GM19397 (cell line): ENCODE measurements around the gene LOC128125822.

Source experiments
- ATAC-seq: cut with Tn5 transposase; IDR thresholded peaks from one replicate; pipeline ENCODE4 v1.9.1; 2021; ENCODE audit warnings: mild to moderate bottlenecking, moderate library complexity; ENCODE audit not compliant: unreplicated experiment

Gene LOC128125822

DNA sequence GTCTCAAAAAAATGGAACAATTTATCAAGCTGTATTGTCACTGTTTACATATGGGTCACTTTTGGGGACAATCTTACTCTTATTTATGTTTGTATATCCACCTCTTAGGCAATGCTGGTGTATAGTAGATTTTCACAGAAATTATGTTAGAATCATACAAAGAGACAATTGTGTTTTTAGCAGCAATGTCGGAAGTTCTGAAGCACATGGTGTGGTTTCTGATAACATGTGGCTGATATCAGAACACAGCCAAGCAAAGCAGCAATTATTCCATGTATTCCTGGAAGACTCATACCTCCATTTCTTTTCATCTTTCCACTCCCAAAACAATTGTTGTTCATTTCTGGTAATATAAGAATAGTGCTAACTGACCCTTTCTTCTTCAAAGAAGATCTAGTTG is 17.5 kb upstream of the LOC128125822 start:
- no peak for ATAC-seq

- no peak for ATAC-seq
Observed at GRCh38 chr6:63556369-63556768, 15.9 kb upstream of the LOC128125822 start.

GRCh38 chr6:63558278-63558677 is 14.0 kb upstream of the LOC128125822 start:
- no peak for ATAC-seq

- ATAC-seq = no peak
Observed at GRCh38 chr6:63560801-63561287, 11.4 kb upstream of the LOC128125822 start.

- ATAC-seq = no peak
Observed at GRCh38 chr6:63561288-63561687, 11.0 kb upstream of the LOC128125822 start.

GRCh38 chr6:63563235-63563634 is 9.0 kb upstream of the LOC128125822 start:
- no peak for ATAC-seq

DNA sequence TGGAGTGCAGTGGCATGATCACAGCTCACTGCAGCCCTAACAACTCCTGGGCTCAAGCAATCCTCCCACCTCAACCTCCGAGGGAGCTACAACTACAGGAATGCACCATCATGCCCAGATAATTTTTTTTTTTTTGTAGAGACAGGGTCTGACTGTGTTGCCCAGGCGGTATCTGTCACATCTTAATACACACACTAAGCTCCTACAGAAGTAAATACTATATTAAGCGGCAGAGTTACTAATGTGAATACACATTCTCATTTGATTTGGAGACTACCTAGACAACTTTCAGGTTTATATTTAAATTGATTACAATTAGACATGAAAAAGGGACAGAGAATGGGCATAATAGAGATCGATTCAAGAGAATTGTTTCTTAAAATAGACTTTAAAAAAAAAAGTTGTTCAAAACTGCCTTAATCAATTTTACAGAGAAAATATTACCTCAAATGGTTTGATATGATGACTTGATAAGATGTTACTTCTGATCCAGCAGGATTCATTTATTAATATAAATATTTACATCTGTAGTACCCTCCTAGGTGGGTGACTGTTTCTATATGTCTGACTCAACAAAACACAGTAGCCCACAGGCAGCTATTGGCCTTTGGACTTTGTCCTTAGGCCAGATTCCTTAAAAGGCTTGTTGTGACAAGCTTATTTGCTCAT is 7.1 kb upstream of the LOC128125822 start:
- ATAC-seq = no peak

- ATAC-seq = no peak
Observed at GRCh38 chr6:63565727-63566596, 6.3 kb upstream of the LOC128125822 start.

DNA sequence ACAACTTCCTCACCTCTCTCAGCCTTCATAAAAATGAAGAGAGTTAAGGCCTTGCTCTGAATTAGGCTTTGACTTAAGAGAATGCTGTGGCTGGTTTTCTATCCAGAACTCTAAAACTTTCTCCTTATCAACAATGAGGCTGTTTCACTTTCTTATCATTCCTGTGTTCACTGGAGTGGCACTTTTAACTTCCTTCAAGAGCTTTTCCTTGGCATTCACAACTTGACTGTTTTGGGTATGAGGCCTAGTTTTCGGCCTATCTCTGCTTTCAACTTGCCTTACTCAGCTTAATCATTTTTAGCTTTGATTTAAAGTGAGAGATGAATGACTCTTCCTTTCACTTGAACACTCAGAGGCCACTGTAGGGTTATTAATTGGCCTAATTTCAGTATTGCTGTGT is 4.3 kb upstream of the LOC128125822 start:
- ATAC-seq = no peak

- peak; percentile 2 for ATAC-seq
Observed at GRCh38 chr6:63571361-63572043, 778 bp upstream of the LOC128125822 start.

GRCh38 chr6:63572747-63573075 is 431 bp downstream of the LOC128125822 start:
- peak; percentile 1 for ATAC-seq

DNA sequence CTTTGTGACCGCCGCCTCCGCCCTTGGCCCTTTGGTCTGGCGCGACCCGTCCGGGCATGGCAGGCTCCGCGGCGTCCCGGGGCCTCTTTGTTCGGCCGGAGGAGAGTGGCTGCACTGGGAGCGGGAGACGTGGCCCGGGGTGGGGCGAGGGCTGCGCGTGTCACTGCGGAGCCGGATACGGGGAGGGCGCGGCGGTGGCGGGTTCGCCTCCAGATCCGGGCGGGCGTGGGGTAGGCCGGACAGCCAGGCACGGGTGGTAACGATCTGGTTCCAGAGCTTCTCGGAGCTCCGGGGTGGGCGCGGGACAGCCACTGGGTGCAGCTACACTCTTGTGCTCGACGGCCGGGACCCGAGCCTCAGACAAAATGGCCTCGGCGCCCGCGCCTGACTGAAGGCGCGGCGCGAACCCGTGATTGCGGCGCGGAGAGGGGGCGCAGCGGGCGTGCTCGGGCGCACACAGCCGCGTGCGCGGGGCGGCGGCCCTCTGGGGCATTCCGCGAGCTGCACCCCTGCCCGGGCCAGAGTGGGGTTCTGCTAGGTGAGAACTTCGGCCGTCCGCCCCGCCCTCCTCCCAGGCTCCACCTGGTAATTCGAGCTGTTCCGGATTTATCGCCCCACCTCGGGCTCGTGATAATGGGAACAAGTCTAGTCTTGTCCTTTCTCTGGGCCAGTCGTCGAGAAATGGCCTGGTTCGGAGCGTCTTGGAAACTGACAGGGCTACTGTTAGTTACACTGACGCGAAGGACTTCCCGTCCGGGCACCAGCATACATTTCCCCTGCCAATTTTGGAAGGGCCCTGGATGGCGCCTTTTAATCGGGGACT is 1.0 kb downstream of the LOC128125822 start:
- peak; percentile 41 for ATAC-seq

DNA sequence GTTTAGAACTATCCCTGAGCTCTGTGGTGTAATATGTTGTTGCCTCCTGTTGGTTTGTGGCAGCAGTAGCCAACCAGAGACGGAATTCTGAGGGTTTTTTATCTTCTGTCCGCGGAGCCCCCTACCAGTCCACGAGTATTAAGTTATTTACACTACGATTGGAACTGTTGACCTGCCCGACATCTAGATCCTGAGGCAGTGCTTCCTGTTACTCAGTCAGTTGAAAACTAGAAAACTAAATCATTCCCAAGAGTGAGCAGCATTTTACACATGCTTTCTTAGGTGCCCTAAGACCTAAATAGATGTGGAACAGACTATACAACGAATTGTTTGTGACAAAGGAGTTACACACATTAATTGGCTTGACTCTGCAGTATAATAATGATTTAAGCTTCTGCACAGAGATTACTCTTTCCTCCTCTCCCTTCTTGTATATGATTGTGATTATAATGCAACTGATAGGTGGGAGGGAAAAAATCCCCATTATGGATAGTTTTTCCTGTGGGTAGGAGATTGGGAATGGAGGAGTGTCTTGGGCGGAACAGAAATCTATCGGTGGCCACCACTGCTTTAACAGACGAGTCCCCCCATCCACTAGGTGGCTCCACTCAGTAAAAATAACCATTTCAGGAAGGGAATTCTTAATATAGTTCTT is 1.7 kb downstream of the LOC128125822 start:
- no peak for ATAC-seq

DNA sequence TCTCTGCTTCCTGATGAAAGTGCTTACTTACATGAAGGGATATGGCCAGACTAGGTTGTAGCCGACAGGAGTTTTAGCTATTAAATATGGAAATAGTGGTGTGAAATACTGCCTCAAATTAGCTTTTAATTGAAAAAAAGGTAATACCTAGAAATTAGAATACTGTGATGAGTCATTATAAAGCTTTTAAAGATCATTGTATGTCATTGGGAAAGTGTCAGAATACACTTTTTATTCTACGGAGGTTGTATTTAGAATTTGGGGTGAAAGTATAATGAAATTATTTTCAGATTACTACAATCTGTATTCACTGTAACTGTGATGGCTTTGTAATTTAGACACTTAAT is 2.2 kb downstream of the LOC128125822 start:
- ATAC-seq = no peak

DNA sequence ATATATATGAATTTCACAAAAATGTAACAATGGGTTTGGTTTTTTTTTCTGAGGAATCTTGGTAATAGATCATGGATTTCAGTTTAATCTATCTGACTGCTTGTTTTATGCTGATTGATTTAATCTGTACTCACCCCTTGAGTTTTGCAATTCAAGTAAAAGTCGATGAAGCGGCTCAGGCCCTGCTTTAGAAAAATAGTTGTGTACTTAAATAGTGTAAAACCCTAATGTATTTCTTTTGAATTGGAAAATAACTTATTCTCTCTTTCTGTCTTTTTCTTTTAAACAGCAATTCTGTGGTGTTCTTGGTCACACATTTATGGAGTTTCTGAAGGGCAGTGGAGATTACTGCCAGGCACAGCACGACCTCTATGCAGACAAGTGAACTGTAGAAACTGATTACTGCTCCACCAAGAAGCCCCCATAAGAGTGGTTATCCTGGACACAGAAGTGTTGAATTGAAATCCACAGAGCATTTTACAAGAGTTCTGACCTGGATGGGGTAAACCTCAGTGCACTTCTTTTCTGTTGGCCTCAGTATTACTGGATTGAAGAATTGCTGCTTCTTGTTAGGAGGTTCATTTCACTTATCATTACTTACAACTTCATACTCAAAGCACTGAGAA is 4.0 kb downstream of the LOC128125822 start:
- no peak for ATAC-seq

DNA sequence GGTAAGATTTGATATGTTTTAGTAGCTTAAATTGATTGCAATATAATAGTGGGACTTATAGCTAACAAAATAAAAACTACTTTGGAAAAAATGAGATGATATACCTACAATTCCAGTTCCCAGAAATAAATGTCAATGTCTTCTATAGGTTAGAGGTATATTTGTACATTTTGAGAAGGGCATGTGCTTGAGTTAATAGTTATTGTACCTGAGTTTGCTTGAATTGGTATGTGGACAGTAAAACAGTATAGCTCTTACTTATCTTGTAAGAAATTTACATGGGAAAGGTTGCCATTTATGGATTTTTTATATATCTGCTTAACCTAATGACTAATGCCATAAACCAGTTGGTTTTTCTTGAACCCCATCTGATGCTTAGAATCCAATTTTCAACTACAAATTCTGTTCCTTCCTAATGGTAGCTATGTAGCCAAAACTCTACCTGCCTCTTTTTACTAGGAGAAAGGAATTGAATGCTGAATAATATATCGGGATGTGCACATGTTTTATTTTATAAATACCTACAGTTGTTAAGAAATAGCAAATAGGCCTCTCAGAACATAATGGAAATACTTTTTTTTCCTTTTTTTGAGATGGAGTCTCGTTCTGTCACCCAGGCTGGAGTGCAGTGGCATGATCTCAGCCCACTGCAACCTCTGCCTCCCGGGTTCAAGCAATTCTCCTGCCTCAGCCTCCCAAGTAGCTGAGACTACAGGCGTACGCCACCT is 4.9 kb downstream of the LOC128125822 start:
- ATAC-seq = no peak

DNA sequence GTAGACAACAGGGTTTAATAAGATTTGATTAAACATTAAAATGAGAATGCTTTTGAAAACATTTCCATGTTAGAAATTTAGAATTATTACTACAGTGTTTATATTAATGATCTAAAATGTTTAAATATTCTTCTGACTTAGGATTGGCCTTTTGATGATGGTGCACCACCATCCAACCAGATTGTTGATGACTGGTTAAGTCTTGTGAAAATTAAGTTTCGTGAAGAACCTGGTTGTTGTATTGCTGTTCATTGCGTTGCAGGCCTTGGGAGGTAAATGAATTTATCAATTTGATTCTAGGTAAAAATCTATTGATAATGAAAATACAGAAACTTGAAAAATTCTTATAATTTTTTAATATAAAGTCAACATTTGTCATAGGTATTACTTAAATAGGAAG is 6.5 kb downstream of the LOC128125822 start:
- no peak for ATAC-seq

GRCh38 chr6:63579937-63580703 is 7.8 kb downstream of the LOC128125822 start:
- no peak for ATAC-seq

- ATAC-seq = no peak
Observed at GRCh38 chr6:63580704-63580961, 8.4 kb downstream of the LOC128125822 start.
